HCT116 (cell line): Measurements from ENCODE around the gene SET.

Source experiments
- CTCF ChIP-seq, 3 experiments: fragments of 200-600 bp in 1 of 3; sonication (generic) in 1 of 3; IDR thresholded peaks in 2 of 3; conservative IDR thresholded peaks in 1 of 3; 2 replicates each; pipeline ENCODE4 v1.5.1; 2012 to 2017; ENCODE audit warnings: low read depth in 2 of 3, low read length in 2 of 3, antibody characterized with exemption in 1 of 3, borderline replicate concordance in 1 of 3, control low read depth in 1 of 3, mild to moderate bottlenecking in 1 of 3, mixed read lengths in 1 of 3, mixed run types in 1 of 3, moderate library complexity in 1 of 3; ENCODE audit not compliant: insufficient read depth in 1 of 3
- FOSL1 ChIP-seq: IDR thresholded peaks from 2 replicates; pipeline ENCODE4 v1.6.1; 2012; ENCODE audit warnings: low read depth
- MAX ChIP-seq: IDR thresholded peaks from 2 replicates; pipeline ENCODE4 v1.6.1; 2012
- POLR2A ChIP-seq: IDR thresholded peaks from 2 replicates; pipeline ENCODE4 v1.7.0; 2011; ENCODE audit warnings: borderline replicate concordance; ENCODE audit not compliant: insufficient read depth, insufficient read length; ENCODE audit errors: extremely low read depth
- SIN3A ChIP-seq: IDR thresholded peaks from 2 replicates; pipeline ENCODE4 v1.6.1; 2012; ENCODE audit warnings: low read depth
- YY1 ChIP-seq: IDR thresholded peaks from 2 replicates; pipeline ENCODE4 v1.6.1; 2011; ENCODE audit warnings: low read length, low read depth, moderate library complexity, mild to moderate bottlenecking; ENCODE audit not compliant: insufficient replicate concordance; ENCODE audit errors: extremely low read depth

GRCh38 chr9:128687453-128687852 is 1.6 kb upstream of the SET start:
- no peak for TF ChIP-seq CTCF (IDR thresholded peaks at IDR 0.05 in 2 of 3, conservative IDR thresholded peaks at IDR 0.05 in 1 of 3; ENCODE audit: borderline replicate concordance in 1 of 3, insufficient read depth in 1 of 3, low read depth in 2 of 3, low read length in 2 of 3)
- no peak for TF ChIP-seq FOSL1
- no peak for TF ChIP-seq YY1
- TF ChIP-seq POLR2A: no peak
- TF ChIP-seq MAX: no peak
- no peak for TF ChIP-seq SIN3A
